Heart left ventricle (tissue), 16 donors: ENCODE measurements around the gene SLIT3. TPM values are rescaled to one million over a fixed set of nuclear protein-coding genes. Genes with fewer than 3 reads are reported as not detected.

Source experiments
- ATAC-seq, 4 donors: fragments of 200-7000 bp; cut with Tn5 transposase; one replicate each; pipeline ENCODE4 v1.9.1; 2020 to 2022; ENCODE audit warnings: moderate library complexity in 4 of 4, mild to moderate bottlenecking in 3 of 4, moderate number of reproducible peaks in 1 of 4
- DNase-seq, 5 donors: peaks; one replicate each; pipeline ENCODE4 v3.0.0-alpha.2; 2020
- H3K27ac ChIP-seq, 12 donors: fragments of 200-600 bp; sonication (generic) in 4 of 12; one replicate each; pipeline versions ENCODE4 v1.5.0 to v1.8.0; 2016 to 2022; ENCODE audit warnings: mild to moderate bottlenecking in 2 of 12
- H3K27me3 ChIP-seq, 9 donors: fragments of 200-600 bp; sonication (generic) in 2 of 9; one replicate each; pipeline versions ENCODE4 v1.5.1 to v1.8.0; 2016 to 2022; ENCODE audit warnings: mild to moderate bottlenecking in 3 of 9
- H3K36me3 ChIP-seq, 9 donors: fragments of 200-600 bp; sonication (generic) in 2 of 9; one replicate each; pipeline versions ENCODE4 v1.5.0 to v1.8.0; 2018 to 2022; ENCODE audit warnings: mild to moderate bottlenecking in 2 of 9
- H3K4me1 ChIP-seq, 12 donors: fragments of 200-600 bp; sonication (generic) in 4 of 12; one replicate each; pipeline versions ENCODE4 v1.5.0 to v1.8.0; 2016 to 2022; ENCODE audit warnings: mild to moderate bottlenecking in 3 of 12
- H3K4me3 ChIP-seq, 12 donors: fragments of 200-600 bp; sonication (generic) in 4 of 12; one replicate each; pipeline versions ENCODE4 v1.5.0 to v1.8.0; 2017 to 2022; ENCODE audit warnings: mild to moderate bottlenecking in 9 of 12, moderate library complexity in 4 of 12
- H3K9me3 ChIP-seq, 12 donors: fragments of 200-600 bp; sonication (generic) in 4 of 12; one replicate each; pipeline versions ENCODE4 v1.5.0 to v1.8.0; 2016 to 2022; ENCODE audit warnings: mild to moderate bottlenecking in 1 of 12
- CTCF ChIP-seq, 12 donors: fragments of 200-600 bp; sonication (generic) in 4 of 12; IDR thresholded peaks; one replicate each; pipeline versions ENCODE4 v1.5.0 to v1.8.0; 2018 to 2022; ENCODE audit warnings: antibody characterized with exemption in 12 of 12, mild to moderate bottlenecking in 5 of 12
- POLR2A ChIP-seq, 2 donors: fragments of 450-650 bp; IDR thresholded peaks; one replicate each; pipeline ENCODE4 v1.6.1; 2017; ENCODE audit warnings: antibody characterized with exemption in 2 of 2, mild to moderate bottlenecking in 2 of 2, moderate library complexity in 2 of 2
- WGBS, 4 donors: extraction: QIAGEN DNeasy Blood & Tissue Kit in 2 of 4; methylation state at CpG; one replicate each; pipeline versions ENCODE4 v1.1.5 to v1.1.7; 2013 to 2018; 5-methylcytosine and 5-hydroxymethylcytosine counted together
- intact Hi-C, 10 donors: fragments of 100-400 bp; cut with DNase I; formaldehyde crosslinking; loops; one replicate each; pipeline versions ENCODE4 v1.11.1 to v1.14.2; 2022
- polyA plus RNA-seq, 2 donors: library from polyadenylated mRNA; stranded (reverse); fragments of 200-250 nt; gene quantifications; one replicate each; pipeline ENCODE4 v1.2.3, GENCODE V29; 2013
- total RNA-seq, 9 donors: library from RNA; depleted of rRNA in 2 of 9; stranded (reverse); fragments of >200 nt in 2 of 9; fragmentation: NEBNext Ultra II Directional in 3 of 9; extraction: Animal tissue kit (Norgen Biotek cat#: 25700) in 3 of 9; gene quantifications; one replicate each; pipeline versions ENCODE4 v1.1.0 to v1.2.4, GENCODE V29; 2016 to 2023
- donor health status: ischemic (EF 13 %, LVEDD 7.1; RV severe dilation, severe dysfunction).
- donor health status: healthy with polysubstance abuse.
- donor health status: DM: no; HTN: yes; CAD: no.
- donor health status: DM: no; HTN: no; CAD: no.
- donor health status: ischemic (EF 25% LVEDD 6.9; RV normal size, moderate dysfunction).
- donor health status: ischemic (EF 25% LVEDD 5.7; RV mildly dilated, moderate dysfunction).
- donor health status: healthy.
- donor health status: DM: yes; HTN: yes; CAD: no.
- donor health status: ischemic (EF 35%, LVEDD 5.7; RV mildly dilated, moderate dysfunction).
- donor health status: nonischemic (EF 11% LVEDD 7.7; RV severe dilation, severe dysfunction).
- donor health status: DM: yes; HTN: yes; CAD: no.
- donor health status: PGD.
- donor health status: ischemic (EF 29% LVEDD 5.4; RV normal size, mild dysfunction).
- donor health status: nonischemic (EF 23%, LVEDD 6.1; RV moderate dilation, normal function).

Gene SLIT3
- total and polyA plus RNA-seq, 11 donors = 2.3 to 40.3 (median 14.4) TPM

GRCh38 chr5:168899264-168899663, 401.7 kb downstream of the SLIT3 start:
- WGBS, 4 donors = 88 to 92% (median 89%) methylated on average over 4 of the region's 4 CpGs
- no peaks in the 10 kb centered on the region for H3K36me3 ChIP-seq
- no peak for ATAC-seq
- intact Hi-C loops = no loop called here
- DNase-seq = no peak
- peaks cover 0 to 7% (median 0%) of the 10 kb centered on the region in 12 donors for H3K4me1 ChIP-seq
- no peaks in the 10 kb centered on the region for H3K27me3 ChIP-seq
- TF ChIP-seq POLR2A (IDR thresholded peaks at IDR 0.05) (no peak), CTCF (IDR thresholded peaks at IDR 0.05) (no peak)
- no peaks in the 10 kb centered on the region for H3K9me3 ChIP-seq
- no peak overlapping the region for H3K27ac ChIP-seq
- H3K4me3 ChIP-seq = no peak overlapping the region

- ATAC-seq (no peak), DNase-seq (no peak)
- Histone ChIP-seq H3K4me3 (no peak overlapping the region), H3K36me3 (no peaks in the 10 kb centered on the region), H3K9me3 (no peaks in the 10 kb centered on the region), H3K27me3 (no peaks in the 10 kb centered on the region), H3K4me1 (peaks cover 0 to 7% (median 0%) of the 10 kb centered on the region in 12 donors), H3K27ac (no peak overlapping the region)
- TF ChIP-seq POLR2A (IDR thresholded peaks at IDR 0.05) (no peak), CTCF (IDR thresholded peaks at IDR 0.05) (no peak)
- intact Hi-C loops = no loop called here
- 63 to 68% (median 68%) methylated on average over 7 of the region's 7 CpGs for WGBS, 4 donors
Measured at GRCh38 chr5:168898247-168898911, 402.6 kb downstream of the SLIT3 start.

- TF ChIP-seq CTCF (IDR thresholded peaks at IDR 0.05) = no peak
- TF ChIP-seq POLR2A (IDR thresholded peaks at IDR 0.05) = no peak
- no peaks in the 10 kb centered on the region for H3K27me3 ChIP-seq
- H3K4me1 ChIP-seq = peaks cover 0 to 3% (median 0%) of the 10 kb centered on the region in 12 donors
- H3K27ac ChIP-seq = no peak overlapping the region
- no peak for ATAC-seq
- intact Hi-C loops = no loop called here
- DNase-seq = no peak
- no peak overlapping the region for H3K4me3 ChIP-seq
- H3K9me3 ChIP-seq = no peaks in the 10 kb centered on the region
- 74 to 82% (median 80%) methylated on average over 8 of the region's 8 CpGs for WGBS, 4 donors
- H3K36me3 ChIP-seq = no peaks in the 10 kb centered on the region
Measured at GRCh38 chr5:168897387-168898122, 403.4 kb downstream of the SLIT3 start.

GRCh38 chr5:168895295-168896071, 405.5 kb downstream of the SLIT3 start:
- DNase-seq (no peak), ATAC-seq (no peak)
- no peak overlapping the region for H3K27ac ChIP-seq
- no peak overlapping the region for H3K4me3 ChIP-seq
- intact Hi-C loops = no loop called here
- no peaks in the 10 kb centered on the region for H3K4me1 ChIP-seq
- no peaks in the 10 kb centered on the region for H3K27me3 ChIP-seq
- TF ChIP-seq CTCF (IDR thresholded peaks at IDR 0.05) (no peak), POLR2A (IDR thresholded peaks at IDR 0.05) (no peak)
- H3K36me3 ChIP-seq = no peaks in the 10 kb centered on the region
- H3K9me3 ChIP-seq = no peaks in the 10 kb centered on the region
- WGBS, 4 donors = 82 to 93% (median 85%) methylated on average over 4 to 5 of the region's 5 CpGs
